H4 (cell line): Measurements from ENCODE around the gene CEP170B. TPM values are rescaled to one million over a fixed set of nuclear protein-coding genes. Genes with fewer than 3 reads are reported as not detected.

Experiments
- DNase-seq: peaks from one replicate; pipeline ENCODE4 v3.0.0-alpha.2; 2015; ENCODE audit warnings: low spot score
- total RNA-seq: library from RNA; depleted of rRNA; stranded (reverse); fragments of >200 nt; shearing (Covaris generic); gene quantifications from 2 replicates; pipeline ENCODE4 v1.2.3, GENCODE V29; 2014

CEP170B gene
- total RNA-seq, 1 experiment from 2014 or later: 3.5 TPM

- no peak for DNase-seq
Observed at GRCh38 chr14:104930526-104931303, 65.6 kb downstream of the CEP170B start.

GRCh38 chr14:104931304-104931770 is 66.3 kb downstream of the CEP170B start:
- DNase-seq: no peak

- DNase-seq: no peak
Observed at GRCh38 chr14:104931771-104932675, 67.0 kb downstream of the CEP170B start.

GRCh38 chr14:104932676-104933631 is 67.9 kb downstream of the CEP170B start:
- DNase-seq: peak; percentile 65

- DNase-seq: no peak
Observed at GRCh38 chr14:104933746-104934733, 69.0 kb downstream of the CEP170B start.

GRCh38 chr14:104935026-104935650 is 70.1 kb downstream of the CEP170B start:
- no peak for DNase-seq

- DNase-seq: no peak
Observed at GRCh38 chr14:104935955-104936354, 70.9 kb downstream of the CEP170B start.

- no peak for DNase-seq
Observed at GRCh38 chr14:104936361-104937155, 71.5 kb downstream of the CEP170B start.

GRCh38 chr14:104937161-104937560 is 72.1 kb downstream of the CEP170B start:
- DNase-seq: no peak

- no peak for DNase-seq
Observed at GRCh38 chr14:104937694-104938365, 72.8 kb downstream of the CEP170B start.

- DNase-seq: no peak
Observed at GRCh38 chr14:104938436-104938835, 73.4 kb downstream of the CEP170B start.

- DNase-seq: no peak
Observed at GRCh38 chr14:104938960-104939359, 73.9 kb downstream of the CEP170B start.

- DNase-seq: no peak
Observed at GRCh38 chr14:104939666-104940410, 74.8 kb downstream of the CEP170B start.

- DNase-seq: no peak
Observed at GRCh38 chr14:104940526-104941150, 75.6 kb downstream of the CEP170B start.

GRCh38 chr14:104941508-104942365 is 76.7 kb downstream of the CEP170B start:
- no peak for DNase-seq

- no peak for DNase-seq
Observed at GRCh38 chr14:104942586-104942985, 77.5 kb downstream of the CEP170B start.
